NCI-H2196 (cell line): Measurements from ENCODE around the gene ZFP36L1.
"Not testable (repeated sequence)": the region's sequence is repeated elsewhere in the genome, so short reads cannot be mapped to it uniquely, and the experiment has no call there.

Source experiments
- DNase-seq: peaks from one replicate; lab custom pipeline; 2025; ENCODE audit not compliant: unreplicated experiment; lab: John Stamatoyannopoulos, UW

The ZFP36L1 gene

GRCh38 chr14:68766299-68767247 is 26.3 kb downstream of the ZFP36L1 start:
- no peak for DNase-seq

DNA sequence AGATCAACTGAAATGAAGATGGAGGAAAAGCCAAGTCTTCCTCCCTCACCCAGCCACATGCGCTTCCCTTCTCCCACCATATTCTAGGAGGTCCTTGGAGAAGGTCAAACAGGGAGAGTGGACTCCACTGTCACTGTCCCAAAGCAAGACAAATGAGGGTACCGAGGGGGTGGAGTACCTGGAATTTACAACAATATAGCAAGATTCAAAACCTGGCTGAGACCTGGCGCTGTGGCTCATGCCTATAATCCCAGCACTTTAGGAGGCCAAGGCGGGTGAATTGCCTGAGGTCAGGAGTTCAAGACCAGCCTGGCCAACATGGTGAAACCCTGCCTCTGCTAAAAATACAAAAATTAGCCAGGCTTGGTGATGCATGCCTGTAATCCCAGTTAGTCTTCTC is 29.0 kb downstream of the ZFP36L1 start:
- DNase-seq, result not testable (repeated sequence)

GRCh38 chr14:68762953-68763764 is 29.7 kb downstream of the ZFP36L1 start:
- DNase-seq, result peak; percentile 55

DNA sequence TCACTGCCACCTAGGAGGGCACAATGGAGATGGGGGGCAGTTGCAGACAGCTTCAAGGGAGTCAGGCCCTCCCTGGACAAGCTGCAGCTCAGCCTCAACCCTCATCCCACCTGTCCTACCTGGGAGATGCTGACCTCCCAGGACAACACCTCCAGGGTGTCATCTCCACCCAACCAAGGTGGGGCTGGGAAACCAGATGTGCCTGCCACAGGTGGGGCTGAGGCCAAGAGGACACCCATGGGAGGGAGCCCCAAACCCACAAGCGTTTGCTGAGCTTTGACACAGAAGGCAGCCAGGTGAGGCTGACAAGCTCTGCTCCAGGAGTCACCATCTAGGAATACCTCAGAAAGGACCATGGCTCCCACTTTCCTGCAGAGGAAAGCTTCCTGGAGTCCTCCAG is 31.5 kb downstream of the ZFP36L1 start:
- DNase-seq, result no peak

- DNase-seq, result no peak
Measured at GRCh38 chr14:68760761-68761160, 32.1 kb downstream of the ZFP36L1 start.

- DNase-seq, result no peak
Measured at GRCh38 chr14:68759937-68760336, 32.9 kb downstream of the ZFP36L1 start.

DNA sequence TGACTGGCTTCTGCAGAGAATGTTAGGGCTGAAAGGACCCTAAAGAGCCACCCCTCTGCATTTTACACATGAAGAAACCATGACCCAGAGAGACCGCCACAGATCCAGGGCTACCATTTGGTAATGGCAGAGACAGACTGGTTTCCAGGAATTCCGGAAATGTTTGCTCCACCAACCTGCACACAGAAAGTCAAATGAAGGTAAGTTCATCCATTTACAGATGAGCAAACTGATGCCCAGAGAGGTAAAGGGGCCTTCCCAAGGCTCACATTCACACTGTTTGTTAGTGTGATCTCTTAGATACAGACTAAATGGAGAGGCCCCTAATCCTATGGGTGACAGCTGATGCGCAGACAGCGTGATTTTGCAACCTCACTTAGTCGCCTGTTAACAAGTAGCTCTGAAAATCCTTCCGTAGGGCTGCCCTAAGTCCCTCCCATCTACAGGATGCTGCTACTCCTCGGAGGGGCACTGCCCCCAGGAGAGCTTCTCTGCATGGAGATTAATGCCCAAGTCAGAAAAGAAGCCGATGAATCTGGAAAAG is 33.8 kb downstream of the ZFP36L1 start:
- DNase-seq, result no peak

GRCh38 chr14:68758301-68758700 is 34.6 kb downstream of the ZFP36L1 start:
- no peak for DNase-seq

- DNase-seq, result no peak
Measured at GRCh38 chr14:68757618-68758081, 35.2 kb downstream of the ZFP36L1 start.

DNA sequence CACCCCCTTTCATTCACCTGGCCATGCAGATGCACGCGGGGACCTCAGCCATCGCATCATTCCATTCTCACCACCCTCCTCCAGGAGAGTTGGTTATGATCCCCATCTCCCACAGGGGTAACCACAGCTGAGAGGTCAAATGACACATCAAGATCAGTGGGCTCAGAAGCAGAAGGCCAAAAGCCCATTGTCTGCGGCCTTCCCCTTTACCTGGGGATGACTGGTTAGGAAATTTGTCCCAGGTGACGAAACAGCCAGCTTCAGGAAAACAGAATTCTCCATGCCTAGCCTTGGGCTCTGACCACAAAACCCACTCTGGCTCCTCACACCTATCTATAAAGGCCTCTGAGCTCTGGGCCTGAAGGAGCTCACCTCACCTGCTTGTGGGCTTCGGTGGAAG is 36.1 kb downstream of the ZFP36L1 start:
- no peak for DNase-seq

DNA sequence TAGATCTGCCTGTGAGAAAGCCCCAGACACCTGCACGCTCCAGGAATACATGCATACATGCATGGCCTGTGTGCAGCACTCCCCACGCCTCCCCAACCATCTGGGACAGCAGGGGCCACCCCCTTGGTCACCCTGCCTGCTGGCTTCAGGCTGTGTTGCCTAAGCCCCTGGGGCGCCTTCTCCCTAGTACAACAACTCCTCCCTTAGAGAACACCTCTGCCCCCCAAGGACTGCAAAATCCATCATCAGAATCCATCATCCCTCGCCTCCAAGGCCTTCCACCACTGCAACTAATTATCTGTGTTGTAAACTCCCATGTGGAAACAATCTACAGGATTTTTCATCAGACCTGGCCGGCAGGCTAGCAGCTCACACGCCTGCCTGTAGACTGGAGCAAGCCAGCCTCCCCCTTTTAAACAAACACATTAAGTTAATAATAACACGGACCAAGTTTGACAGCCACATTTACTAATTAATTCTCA is 36.8 kb downstream of the ZFP36L1 start:
- no peak for DNase-seq

- no peak for DNase-seq
Measured at GRCh38 chr14:68755016-68755353, 37.9 kb downstream of the ZFP36L1 start.

GRCh38 chr14:68753690-68754089 is 39.2 kb downstream of the ZFP36L1 start:
- DNase-seq, result no peak

DNA sequence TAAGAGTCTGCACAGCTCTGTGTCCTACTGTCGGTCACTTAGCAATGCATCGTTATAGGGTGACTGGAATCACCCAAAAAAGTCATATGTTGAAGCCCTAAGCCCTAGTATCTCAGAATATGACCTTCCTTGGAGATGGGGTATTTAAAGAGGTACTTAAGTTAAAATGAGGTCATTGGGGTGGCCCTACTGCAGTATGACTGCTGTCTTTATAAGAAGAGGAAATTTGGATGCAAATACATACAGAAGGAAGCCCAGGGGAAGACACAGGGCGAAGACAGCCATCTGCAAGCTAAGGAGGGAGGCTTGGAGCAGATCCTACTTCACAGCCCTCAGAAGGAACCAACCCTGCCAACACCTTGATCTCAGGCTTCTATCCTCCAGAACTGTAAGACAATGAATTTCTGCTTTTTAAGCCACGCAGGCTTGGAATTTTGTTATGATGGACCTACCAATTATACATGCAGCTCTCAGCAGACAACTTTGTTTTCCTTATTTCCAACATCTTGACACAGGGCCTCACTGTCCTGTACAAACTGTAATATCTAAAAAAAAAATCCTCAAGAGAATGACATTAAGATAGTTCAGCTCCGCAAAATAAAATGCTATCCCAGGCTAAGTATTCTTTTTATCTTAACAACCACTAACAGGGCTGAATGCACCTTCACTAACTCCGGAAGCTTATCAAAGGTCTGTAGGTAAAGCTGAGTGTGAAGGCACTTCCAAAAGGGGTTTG is 40.4 kb downstream of the ZFP36L1 start:
- DNase-seq, result no peak

DNA sequence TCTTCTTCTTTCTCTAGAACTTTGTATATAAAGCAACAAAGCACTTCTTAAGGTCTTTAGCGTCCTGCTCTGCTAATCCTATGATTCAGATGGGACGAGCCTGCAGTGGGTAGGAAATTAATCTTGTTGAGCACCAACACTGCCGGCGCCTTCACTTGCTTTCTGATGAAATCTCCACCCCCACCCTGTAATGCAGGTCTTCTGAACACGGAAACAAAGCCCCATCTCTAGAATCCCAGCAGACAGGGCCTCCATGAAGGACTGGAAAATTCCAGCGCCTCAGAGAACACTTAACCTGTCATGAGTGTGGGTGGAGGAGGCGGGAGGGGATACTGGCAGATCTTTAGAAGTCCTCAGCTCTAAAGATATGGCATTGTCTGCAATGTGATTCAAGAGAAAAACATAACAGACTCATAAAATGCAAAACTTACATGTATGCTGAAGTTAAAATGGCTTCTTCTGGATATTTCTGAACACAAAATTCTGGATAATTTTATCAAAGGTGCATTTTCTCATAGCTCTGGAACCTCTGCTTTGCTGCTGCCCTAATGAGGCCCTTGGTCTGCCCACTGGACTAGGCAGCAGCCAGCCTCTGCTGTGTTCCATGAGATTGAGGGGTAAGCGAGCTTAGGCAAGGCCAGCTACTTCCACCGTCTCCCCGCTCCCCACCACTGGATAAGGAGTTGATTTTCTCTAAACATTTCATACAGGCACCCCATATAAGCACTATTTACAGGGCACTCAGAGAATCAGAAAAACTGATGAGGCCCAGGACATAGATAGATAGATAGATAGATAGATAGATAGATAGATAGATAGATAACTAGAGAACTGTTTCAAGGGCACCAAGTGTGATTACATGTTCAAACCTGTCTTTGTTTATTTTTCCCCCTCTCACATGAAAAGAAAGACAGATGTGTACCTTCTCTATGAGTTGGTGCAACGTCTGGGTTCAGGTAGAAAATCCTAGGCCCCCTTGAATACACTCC is 43.1 kb downstream of the ZFP36L1 start:
- no peak for DNase-seq

GRCh38 chr14:68748691-68749090 is 44.2 kb downstream of the ZFP36L1 start:
- no peak for DNase-seq

DNA sequence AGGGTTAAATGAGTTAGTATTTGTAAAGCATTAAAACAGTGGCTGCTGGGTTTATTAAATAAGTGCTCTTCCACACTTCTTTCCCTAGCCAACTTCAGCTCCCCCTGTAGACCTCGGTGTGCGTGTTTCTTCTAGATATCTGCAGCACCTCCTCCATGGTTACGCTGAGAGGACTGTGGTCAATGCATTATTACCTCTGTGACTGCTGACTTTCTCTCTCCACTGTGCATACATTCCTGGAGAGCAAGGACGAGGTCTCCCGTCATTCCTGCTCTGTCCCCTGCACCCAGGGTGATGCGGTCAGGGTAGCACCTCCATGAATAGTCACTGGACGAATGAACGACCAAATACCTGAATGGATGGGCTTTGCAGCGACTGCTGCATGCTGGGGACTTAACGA is 44.6 kb downstream of the ZFP36L1 start:
- no peak for DNase-seq

DNA sequence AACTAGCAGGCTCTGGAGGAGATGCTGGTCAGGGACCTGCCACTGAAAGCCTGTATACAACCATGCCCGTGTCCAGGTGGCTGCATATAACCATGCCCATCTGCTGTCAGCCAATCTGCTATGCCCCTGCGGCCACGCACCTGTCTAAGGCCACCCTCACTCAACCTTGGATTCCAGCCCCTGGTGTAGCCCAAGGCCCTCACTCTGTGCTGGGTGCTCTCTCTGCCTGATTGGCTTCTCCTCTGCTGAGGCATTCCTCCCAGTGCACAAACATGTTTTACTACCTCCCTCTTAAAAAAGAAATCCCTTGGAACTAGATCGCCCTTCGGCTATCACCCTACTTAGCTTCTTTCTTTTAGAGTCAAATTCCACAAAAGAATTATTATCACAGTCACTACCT is 45.5 kb downstream of the ZFP36L1 start:
- no peak for DNase-seq

- no peak for DNase-seq
Measured at GRCh38 chr14:68744613-68745012, 48.3 kb downstream of the ZFP36L1 start.
